HG02840 (cell line): Measurements from ENCODE around the gene ENPEP.
"Not testable (repeated sequence)": the region's sequence is repeated elsewhere in the genome, so short reads cannot be mapped to it uniquely, and the experiment has no call there.

Experiments used
- ATAC-seq: cut with Tn5 transposase; IDR thresholded peaks from one replicate; pipeline ENCODE4 v1.9.1; 2021; ENCODE audit warnings: mild to moderate bottlenecking, moderate library complexity, moderate number of reproducible peaks; ENCODE audit not compliant: unreplicated experiment, low FRiP score

The ENPEP gene

DNA sequence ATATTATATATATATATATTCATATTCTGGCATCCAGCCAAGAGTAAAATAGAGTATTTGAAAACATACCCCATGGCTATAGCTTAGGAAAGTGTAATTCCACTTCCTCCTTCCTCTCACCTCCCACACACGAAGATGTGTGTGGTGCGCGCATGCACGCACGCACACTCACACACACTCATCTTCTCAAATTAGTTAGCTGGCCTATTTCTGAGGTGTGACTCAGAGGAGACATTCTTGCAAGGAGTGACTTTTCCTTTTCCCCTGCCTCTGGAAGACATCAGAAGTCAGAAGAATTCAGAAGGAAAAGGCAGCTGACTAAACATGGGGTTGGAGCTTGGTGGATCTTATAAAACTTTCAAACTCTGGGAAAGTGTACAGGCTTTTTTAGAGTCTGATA lies 8.8 kb downstream of the ENPEP start:
- no peak for ATAC-seq

DNA sequence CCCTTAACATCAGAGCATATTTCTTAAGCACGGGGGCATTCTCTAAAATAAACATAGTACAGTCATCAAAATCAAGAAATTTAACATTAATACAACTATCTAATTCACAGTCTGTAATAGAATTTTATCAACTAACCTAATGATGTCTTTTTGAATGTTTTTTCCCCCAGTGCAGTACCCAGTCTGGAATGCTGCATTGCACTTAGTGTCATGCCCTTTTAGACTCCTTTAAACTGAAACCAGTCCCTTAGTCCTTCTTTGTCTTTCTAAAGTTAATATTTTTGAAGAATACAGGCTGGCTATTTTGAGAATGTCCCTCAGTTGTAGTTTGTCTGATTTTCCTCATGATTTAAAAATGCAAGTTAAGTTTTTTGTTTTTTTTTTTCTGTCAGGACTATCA lies 9.5 kb downstream of the ENPEP start:
- no peak for ATAC-seq

DNA sequence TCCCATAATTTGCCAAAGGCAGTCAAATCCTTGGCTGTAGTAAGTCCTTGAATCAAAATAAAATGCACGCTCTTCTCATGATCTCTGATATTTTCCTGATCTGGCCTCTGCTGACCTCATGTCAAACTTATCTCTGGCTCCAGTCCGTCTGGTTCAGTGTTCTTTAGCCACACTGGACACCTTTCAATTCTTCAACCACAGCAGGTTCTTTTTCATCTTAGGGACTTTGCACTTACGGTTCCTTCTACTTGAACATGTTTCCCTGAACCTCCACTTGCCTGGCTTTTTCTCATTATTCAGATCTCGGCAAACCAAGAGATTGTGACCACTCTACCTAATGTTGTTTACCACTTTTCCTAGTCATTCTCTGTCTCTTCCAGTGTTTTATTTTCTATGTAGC lies 10.3 kb downstream of the ENPEP start:
- no peak for ATAC-seq

DNA sequence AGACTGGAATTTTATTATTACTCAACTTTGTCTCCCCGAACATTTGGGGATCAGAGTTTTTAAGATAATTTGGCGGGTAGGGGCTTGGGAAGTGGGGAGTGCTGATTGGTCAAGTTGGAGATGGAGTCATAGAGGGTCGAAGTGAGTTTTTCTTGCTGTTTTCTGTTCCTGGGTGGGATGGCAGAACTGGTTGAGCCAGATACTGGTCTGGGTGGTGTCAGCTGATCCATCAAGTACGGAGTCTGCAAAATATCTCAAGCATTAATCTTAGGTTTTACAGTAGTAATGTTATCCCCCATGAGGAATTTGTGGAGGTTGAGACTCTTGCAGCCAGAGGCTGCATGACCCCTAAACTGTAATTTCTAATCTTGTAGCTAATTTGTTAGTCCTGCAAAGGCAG lies 10.9 kb downstream of the ENPEP start:
- ATAC-seq, result not testable (repeated sequence)

DNA sequence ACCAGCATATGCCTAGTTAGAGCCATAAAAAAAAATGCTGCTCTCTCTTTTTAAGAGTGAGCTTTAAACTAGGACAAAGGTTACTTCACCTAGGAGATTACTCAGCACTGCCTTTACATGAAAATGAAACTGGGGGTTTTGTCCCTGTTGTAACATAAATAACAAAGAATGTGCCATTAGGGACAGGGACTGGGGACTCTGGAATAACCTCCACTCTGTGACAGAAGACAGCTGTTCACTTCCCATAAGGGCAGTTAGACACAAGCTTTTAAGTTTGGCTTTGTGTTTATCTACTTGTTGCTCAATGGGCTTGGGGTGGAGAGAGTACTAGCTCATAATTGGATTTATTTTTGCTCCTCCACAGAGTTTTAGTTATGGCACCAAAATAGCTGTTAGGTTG lies 11.9 kb downstream of the ENPEP start:
- ATAC-seq, result no peak

DNA sequence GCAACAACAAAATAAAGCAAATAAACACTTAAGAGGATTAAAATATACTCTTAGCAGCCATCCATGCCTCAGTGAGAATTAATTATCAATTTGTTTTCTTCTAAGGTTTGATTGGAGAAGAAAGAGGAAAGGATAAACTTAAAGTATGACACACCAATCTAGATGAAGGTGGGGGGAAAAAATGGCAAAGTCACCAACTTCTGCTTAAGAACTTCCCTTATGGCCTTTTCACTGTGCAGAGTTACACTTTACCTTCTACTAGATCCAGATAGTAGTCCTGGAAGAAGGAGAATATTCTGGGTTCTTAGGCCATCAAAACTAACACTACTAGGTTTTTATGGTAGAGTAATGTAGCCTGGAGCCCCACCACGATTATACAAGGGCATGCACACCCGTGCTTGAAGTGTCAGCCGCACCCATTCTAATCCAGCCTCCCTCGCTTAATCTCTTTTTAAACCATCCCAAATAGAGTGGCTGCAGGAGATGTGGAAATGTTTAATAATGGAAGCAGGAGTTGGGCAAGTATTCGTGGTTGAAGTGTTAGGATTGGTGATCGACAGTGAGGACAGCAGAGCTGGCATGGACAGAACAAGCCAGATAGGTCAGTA lies 14.1 kb downstream of the ENPEP start:
- ATAC-seq, result no peak

DNA sequence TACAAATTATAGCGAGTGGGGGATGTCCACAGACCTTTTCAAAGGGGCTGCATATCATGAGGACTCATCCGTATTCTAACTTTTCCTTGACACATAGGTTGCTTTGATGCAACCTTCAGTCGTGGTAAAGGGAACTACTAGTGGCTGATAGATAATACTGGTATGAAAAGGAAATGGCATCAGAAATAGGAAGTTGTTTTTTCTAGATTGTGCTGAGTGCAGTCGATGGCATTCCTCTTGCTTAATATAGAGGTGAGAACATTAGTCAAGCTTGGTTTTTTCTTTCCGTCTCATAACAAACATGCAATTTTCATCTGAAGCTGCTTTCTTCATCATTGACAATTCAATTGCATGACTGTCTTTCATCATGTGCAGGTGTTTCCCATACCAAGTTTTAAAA lies 16.6 kb downstream of the ENPEP start:
- no peak for ATAC-seq

DNA sequence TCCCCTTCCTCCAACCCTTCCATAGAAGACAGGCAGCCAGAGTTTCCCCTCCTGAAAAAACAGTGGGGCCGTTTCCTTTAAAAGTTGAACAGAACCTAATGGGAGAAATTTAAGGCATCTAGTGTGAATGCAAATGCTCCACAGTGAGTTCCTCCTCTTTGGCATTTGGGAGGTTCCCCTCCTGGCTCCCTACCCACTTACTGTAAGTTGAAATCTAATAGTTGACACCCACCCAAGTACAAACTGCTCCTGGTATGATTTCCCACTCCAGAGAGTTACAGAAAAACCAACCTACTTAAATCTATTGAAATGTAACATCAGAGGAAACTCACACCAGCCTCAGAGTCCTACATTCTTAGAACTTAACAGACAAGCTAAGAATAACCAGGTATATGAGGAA lies 17.6 kb downstream of the ENPEP start:
- no peak for ATAC-seq

DNA sequence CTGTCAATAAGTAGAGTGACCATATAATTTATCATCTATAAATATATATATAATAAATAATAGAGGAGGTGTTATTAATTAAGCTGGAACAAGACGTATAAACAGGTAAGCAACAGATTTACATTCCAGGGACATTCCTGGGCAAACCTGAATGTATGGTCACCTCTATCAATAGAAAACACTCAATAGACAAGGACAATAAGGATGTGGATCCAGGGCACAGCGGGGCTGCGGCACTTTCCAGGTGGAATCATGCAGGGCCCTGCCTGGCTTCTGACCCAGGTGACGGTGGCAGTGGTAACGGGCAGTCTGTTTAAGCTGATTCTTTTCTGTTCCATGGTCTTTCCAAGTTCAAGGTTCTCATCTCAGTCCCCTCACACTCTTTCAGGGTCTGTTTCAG lies 22.5 kb downstream of the ENPEP start:
- ATAC-seq, result no peak

DNA sequence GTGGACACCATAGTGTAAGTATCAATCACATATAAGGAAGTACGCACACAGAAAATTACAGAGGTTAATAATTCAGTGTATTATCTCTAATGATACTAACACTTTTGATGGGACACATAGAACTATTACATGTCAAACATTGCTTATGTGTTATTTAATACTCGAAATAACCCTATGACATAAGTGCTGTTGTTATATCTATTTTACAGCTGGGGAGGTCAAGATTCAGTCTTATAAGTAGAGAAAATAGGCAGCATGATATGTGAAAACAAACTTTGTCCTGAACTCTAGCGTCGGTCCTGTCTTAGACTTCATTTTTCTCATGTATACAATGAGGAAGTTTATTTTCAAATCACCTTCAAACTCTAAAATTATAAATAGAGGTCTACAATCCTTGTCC lies 23.2 kb downstream of the ENPEP start:
- no peak for ATAC-seq

DNA sequence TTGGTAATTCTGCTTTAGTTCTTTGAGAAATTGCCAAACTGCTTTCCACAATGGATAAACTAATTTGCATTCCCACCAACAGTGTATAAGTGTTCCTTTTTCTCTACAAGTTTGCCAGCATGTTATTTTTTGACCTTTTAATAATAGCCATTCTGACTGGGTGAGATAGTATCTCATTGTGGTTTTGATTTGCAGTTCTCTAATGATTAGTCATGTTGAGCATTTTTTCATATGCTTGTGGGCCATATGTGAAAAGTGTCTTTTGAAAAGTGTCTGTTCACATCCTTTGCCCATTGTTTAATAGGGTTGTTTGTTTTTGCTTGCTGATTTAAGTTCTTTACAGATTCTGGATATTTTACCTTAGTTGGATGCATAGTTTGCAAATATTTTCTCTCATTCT lies 25.9 kb downstream of the ENPEP start:
- no peak for ATAC-seq

DNA sequence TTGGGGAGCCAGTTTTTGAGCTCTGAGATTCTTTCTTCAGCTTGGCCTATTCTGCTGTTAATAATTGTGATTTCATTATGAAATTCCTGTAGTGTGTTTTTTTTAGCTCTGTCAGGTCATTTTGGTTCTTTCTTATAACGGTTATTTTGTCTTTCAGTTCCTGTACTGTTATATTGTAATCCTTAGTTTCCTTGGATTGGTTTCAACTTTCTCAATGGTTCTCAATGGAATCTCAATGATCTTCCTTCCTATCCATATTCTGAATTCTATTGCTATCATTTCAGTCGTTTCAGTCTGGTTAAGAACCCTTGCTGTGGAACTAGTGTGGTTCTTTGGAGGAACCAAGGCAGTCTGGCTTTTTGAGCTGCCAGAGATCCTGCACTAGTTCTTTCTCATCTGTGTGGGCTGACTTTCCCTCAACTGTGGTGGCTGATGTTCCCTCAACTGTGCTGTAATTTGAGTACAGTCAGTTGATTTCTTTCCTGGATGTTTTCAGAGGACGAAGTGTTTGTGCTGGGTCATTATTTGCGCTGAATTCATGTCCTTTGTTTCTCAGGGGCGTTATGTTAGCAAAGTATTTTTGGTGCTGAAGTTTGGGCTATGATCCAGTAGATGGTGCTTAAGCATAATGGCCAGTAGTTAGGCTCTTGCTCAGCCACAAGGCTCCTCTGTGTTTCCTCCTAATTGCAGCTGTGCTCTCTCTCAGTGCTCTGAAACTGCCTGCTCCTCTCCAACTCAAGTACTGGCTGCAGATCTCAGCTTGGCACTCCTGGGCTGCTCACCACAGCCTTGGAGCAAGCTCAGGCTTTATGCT lies 27.5 kb downstream of the ENPEP start:
- no peak for ATAC-seq

DNA sequence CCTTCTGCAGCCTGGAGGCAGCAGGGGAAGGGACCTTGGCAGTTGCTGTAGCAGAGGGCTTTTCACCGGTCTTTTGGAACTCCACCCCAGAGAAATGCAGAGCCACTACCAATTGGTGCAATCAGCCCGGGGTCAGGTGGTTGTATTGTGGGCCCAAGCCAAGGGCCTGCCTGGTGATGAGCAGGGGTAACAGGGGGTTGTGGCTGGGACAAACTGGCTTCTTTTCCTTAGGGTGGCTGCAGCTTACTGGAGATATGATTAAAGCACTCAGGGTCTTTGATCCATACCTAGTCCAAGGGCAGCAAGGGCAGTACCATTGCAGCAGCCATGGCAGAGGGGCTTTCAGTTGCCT lies 28.1 kb downstream of the ENPEP start:
- no peak for ATAC-seq

DNA sequence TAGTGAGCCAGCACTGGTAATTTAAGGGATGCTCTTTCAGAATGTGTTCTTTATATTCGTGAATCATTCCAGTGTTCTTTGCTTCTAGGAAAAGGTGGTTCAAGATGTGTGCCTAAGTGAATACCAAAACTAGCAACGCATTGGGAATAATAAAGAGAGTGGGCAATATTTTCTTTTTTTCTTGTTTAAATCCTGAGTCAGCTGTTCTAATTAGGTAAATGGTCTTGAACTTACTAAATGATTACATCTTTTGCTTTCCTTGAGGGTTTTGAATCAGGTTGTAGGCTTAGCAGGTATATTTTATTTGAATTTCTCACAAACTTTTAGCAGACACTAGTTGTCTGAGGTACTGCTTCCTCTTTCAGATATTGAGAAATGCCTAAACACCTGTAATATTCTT lies 29.5 kb downstream of the ENPEP start:
- ATAC-seq, result no peak

DNA sequence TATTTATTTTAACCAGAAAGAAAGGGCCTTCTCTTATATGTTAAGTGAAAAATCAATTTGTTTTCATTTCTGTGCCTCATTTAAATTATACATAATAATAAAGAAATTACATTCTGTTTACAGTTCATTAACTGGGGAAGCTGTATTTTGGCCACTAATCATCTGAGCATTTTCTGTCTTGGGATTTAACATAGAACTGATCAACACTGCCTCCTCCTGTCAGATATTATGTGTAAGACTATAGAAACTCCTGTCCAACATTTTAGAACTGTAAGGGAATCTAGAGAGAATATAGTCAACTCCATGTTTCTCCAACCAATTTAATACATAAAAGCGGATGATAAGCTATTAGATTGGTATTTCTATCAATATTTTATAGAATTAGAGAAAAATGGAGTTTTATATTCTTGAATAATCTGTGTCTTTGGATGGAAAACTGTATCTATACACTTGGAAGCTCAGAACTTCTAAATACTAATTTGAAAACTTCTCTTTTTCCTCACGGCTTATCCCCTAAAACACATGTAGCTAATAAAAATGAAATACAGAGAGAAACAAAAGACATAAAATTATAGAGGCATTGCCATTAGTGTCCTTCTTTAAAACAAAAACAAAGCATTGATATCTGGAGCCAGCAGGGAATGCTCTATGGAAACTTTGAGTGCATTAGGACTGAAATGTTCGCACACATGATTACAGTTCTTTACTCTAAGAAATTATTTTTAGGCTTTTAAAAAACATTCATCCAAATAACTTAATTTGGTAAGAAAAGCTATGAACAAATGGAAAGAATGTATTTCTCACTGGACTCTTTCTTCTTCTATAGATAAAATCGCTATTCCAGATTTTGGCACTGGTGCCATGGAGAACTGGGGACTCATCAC lies 33.1 kb downstream of the ENPEP start:
- ATAC-seq, result no peak

DNA sequence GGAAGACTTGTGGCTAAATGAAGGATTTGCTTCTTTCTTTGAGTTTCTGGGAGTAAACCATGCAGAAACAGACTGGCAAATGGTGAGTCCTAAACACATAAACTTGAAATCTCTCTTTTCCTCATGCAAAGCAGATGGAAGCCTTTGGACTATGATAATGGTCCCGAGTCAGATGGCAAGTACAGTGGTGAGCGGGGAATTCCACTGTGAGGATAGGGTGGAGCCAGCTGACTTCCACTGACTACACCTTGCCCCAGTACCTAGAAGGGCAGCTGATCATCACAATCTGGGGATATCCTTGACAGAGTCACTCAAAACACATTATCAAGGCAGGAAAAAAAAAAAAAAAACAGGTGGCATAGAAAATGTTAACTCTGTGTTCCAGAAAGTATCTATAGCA lies 34.3 kb downstream of the ENPEP start:
- ATAC-seq, result no peak

DNA sequence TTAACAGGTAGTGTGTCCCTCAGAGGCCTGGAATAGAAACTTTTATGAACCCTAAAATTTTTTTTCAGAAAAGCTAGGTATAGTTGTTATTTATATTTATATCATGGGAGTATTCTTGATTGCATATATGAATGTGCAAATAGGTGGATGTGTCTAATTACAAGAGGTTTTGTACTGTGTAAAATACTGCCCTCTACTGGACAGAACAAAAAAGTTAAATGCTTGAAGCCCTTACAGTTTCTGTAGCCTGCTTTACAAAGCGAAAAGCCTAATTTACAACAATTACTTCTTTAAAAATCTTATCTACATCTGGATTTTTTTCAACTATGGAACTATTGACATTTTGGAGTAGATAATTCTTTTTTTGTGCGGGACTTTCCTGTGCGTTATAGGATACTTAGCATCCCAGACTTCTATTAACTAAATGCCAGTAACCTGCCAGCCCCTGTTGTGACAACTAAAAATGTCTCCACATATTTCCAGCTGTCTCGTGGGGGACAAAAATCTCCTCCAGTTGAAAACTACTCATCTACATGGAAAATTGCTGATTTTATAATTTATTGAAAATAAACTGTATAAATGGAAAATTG lies 35.1 kb downstream of the ENPEP start:
- ATAC-seq, result no peak

DNA sequence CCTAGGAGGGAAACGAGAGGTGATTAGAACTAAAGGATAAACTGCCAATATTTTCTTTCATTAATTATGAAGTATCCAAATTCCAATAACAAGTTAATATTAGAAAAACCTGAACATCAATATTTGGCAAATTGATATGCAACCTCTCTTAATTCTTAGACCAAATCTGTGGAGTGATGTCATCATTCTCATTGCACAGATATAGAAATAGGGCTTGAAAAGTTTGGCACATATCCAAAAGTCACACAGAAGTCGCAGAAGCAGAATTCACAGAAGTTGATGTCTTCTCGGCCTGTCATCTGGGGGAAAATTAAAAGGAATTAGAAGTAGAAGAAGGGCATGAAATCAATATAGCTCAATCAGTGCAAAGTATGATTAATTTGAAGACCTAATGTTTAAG lies 36.9 kb downstream of the ENPEP start:
- no peak for ATAC-seq

DNA sequence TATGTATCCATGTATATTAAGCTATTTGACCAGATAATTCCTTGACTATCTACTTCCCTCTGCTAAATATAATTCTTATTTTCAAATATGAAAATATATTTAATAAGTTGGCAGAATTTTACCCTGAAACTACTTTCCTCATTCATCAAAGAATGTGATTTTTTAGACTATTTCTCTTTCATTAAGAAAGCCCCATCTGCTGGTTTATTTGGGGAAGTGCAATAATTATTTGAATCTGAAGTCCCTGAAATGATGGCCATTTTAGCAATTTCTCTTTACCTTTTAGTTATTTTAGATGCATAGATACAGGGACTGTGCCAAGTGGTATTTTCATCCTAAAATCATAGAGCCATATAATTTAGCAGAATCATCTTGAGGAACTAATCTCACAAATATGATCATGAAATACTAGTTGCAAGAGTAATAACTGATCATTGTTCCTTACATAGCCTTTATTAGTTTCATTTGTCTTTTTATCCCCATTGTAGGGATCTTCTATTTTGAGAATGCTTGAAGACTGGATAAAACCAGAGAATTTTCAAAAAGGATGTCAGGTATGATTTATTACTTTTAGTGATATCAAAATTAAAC lies 39.0 kb downstream of the ENPEP start:
- no peak for ATAC-seq

DNA sequence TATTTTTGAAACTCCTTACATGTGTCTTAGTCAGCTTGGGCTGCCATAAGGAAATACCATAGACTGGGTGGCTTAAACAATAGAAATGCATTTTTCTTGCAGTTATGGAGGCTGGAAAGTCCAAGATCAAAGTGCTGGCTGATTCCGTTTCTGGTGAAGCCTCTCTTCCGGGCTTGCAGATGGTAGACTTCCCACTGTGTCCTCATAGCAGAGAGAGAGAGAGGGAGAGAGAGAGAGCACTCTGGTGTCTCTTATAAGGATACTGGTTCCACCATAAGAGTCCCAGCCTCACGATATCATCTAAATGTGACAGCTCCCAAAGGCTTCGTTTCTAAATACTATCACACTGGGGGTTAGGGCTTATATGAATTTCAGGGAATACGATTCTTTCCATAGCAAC lies 39.7 kb downstream of the ENPEP start:
- ATAC-seq, result no peak
